Hepatic stellate cell (primary cell): ENCODE measurements around the gene CTCF.
A peak's percentile ranks its signal among the peaks of the same experiment; 100 is the strongest.

Source experiments
- DNase-seq: peaks from one replicate; pipeline ENCODE4 v3.0.0; 2011; ENCODE audit warnings: low spot score

CTCF gene

GRCh38 chr16:67652578-67653127 is 90.3 kb downstream of the CTCF start:
- DNase-seq, result peak; percentile 59

DNA sequence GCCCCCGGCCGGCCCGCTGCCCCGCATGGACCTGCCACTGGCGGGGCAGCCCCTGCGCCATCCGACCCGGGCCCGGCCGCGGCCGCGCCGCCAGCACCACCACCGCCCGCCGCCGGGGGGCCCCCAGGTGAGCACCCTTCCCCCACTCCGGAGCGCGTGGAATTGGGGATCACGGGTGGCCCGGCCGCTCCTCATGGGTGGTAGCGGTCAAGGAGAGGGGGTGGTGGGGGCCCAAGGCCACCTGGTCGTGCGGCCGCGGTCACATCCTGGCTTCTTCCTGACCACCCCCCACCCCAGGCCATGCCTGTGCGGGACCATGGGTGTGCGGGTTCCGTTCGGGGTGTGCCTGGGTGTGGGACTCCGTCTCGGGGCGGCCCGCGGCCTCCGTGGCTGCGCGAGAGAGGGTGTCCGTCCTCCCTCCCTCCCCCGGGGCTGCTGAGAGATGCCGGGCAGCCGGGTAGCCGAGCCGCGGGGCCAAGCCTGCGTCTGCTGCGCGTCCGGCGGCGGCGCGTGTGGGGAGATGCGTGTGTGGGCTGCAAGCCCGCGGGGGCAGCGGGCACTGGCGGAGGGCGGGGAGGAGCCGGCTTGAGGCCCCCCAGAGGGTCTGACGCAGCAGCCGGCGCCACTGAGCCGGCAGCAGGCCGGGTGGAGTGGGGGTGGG is 90.9 kb downstream of the CTCF start:
- DNase-seq, result peak; percentile 66

DNA sequence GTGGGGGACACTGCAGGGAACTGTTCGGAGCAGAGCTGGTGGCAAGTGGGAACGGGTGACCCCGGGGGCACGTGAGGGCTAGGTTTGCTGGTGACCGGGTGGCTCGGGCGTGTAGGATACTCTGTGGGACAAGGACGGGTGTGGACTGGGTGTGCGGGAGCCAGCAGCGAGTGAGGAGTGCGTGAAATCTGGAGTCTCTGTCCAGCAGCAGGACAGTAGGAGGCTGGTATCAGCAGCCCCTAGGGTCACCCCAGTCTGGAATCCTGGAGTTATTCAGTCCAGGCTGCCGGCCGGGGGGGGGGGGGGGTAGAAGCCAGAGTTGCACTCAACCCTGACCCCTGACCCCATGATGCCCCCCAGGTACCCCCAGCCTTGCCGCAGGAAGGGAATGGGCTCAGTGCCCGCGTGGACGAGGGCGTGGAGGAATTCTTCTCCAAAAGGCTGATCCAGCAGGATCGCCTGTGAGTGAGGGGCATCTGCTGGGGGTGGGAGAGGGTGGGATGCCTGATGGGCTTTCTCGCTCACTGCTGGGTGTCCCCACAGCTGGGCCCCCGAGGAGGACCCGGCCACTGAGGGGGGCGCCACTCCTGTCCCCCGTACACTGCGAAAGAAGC is 91.6 kb downstream of the CTCF start:
- peak; percentile 61 for DNase-seq

DNA sequence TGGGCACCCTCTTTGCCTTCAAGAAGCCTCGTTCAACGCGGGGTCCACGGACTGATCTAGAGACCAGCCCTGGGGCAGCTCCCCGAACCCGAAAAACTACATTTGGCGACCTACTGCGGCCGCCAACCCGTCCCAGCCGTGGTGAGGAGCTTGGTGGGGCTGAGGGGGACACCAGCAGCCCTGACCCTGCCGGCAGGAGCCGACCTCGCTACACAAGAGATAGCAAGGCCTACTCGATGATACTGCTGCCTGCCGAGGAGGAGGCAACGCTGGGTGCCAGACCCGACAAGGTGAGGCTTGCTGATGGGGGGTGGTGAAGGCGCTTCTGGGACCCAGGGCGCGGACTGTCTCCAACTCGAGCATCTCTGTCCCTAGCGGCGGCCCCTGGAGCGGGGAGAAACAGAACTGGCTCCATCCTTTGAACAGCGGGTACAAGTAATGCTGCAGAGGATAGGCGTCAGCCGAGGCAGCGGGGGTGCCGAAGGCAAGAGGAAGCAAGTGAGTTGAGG is 92.1 kb downstream of the CTCF start:
- no peak for DNase-seq

DNA sequence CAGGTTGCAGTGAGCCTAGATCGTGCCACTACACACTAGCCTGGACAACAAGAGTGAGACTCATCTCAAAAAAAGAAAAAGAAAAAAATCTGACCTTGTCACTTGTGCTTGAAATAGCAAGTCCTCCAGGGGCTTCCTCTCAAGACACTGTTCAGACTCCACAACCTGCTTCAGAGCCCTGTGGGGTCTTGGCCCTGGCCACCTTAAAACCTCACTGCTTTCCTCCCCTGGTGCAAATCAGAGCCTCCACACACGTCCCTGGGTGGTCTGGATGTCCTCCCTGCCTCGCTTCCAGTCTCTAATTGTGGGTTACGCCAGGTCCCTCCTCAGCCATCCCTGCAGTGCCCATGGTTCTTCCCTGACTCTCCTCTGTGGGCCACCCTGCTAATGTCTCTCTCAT is 93.0 kb downstream of the CTCF start:
- DNase-seq, result no peak

- no peak for DNase-seq
Observed at GRCh38 chr16:67656344-67657016, 94.2 kb downstream of the CTCF start.

- no peak for DNase-seq
Observed at GRCh38 chr16:67657017-67657608, 94.8 kb downstream of the CTCF start.

DNA sequence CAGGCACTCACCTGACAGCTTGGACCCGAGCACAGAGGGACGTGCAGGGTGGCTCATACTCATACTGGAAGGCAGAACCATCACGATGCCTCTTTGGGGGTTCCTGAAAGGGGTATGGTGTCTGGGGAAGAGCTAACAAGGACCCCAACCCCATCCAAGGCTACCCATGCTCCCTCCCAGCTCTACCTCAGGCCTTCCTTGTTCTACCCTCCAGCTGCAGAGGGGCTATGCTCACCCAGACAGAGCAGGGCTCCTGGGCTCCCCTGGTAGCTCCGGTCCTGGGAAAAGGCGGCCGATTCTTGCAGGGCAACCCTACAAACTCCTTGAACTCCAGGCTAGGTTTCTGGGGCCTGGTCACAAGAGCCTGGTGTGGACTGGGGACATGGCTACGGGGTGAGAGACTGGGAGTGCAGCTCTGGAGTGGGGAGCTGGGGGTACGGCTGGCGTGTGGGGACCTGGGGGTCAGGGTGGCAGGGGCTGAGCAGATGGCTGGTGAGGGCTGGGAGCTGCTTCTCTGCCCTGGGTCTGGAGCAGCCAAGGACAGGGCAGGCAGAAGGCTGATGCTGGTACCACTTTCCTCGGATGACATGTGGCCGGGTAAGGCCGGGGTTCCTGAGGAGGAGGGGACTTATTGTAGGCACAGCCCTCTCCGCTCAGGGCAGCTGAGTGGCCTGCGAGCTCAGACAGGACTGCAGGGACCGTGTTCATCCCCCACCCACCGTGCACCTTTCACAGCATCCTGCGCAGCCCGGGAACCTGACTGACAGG is 95.6 kb downstream of the CTCF start:
- no peak for DNase-seq

- DNase-seq, result no peak
Observed at GRCh38 chr16:67658849-67659674, 96.7 kb downstream of the CTCF start.

DNA sequence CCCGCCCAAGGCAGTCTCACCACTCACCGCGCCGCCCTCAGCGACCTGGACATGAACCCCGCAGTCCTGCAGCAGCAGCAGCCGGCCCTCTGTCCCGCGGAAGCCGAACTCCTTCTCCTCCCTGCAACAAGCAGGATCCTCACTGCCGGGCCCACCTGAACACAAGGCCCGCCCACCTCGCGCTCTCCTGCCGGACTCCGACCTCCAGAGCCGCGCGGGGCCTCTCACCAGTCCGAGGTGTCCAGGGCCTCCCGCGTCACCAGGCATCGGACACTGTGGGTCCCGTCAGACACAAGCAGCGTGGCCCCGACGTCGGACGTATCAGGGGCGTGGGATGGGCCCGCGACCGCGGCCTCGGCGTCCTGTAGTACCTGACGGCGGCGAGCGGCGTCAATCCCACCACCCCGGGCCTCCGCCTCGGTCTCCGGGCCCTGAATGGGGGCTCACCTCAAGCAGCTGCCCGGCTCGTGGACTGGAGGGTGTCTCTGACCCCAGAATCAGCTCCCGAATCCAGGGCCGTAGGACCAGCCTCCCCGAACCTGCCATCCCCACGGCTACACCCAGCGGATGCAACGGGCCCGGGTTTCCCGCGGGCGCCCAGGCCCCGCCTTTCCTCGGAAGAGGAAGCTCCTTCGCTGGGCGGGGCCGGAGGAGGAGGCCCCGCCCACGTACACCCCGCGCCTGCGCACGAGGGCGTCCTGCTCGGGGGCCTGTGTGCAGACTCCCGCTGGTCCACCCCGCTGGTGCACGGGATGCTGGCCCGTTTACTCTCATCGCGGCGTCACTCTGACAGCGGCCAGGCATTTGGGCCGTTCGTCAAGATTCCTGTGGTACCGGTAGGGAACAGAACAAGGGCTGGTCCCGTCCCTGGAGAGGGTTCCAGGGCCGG is 97.6 kb downstream of the CTCF start, which contains the start of gene ACD:
ACD (minus strand) TSS at position 586 of the 889 bp plus-strand sequence; CDS start at position 546, 40 bp downstream.
- DNase-seq, result peak; percentile 99

GRCh38 chr16:67660564-67661028 is 98.3 kb downstream of the CTCF start, which contains the start of gene PARD6A:
Gene PARD6A (plus strand): TSS chr16:67660960. CDS start chr16:67661039, 79 bp downstream.
- DNase-seq, result peak; percentile 100

DNA sequence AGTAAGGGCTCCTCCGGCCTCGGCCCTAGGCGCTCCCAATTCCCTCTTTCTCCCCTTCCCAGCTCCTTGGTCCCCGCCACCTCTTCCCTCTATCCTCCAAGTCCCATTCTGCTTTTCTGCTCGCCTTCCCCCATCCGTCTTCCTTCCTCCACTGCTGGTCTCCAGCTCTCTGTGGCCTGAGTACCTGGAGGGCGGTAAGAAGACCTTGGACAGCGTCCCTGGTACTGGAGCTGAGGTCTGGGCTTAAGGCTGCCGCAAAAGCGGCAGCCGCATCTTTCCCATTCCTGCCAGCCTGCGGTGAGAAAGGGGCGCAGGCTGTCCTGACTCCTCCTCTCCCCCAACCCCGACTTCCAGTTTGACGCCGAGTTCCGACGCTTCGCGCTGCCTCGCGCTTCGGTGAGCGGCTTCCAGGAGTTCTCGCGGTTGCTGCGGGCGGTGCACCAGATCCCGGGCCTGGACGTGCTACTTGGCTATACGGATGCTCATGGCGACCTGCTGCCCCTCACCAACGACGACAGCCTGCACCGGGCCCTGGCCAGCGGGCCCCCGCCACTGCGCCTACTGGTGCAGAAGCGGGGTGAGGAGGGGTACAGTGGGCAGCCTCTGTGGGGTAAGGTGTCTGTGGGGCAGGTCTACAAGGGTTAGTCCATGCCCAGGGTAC is 98.9 kb downstream of the CTCF start:
- DNase-seq, result peak; percentile 64

DNA sequence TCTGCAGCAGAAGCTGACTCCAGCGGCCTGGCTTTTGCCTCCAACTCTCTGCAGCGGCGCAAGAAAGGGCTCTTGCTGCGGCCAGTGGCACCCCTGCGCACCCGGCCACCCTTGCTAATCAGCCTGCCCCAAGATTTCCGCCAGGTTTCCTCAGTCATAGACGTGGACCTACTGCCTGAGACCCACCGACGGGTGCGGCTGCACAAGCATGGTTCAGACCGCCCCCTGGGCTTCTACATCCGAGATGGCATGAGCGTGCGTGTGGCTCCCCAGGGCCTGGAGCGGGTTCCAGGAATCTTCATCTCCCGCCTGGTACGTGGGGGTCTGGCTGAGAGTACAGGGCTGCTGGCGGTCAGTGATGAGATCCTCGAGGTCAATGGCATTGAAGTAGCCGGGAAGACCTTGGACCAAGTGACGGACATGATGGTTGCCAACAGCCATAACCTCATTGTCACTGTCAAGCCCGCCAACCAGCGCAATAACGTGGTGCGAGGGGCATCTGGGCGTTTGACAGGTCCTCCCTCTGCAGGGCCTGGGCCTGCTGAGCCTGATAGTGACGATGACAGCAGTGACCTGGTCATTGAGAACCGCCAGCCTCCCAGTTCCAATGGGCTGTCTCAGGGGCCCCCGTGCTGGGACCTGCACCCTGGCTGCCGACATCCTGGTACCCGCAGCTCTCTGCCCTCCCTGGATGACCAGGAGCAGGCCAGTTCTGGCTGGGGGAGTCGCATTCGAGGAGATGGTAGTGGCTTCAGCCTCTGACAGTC is 99.7 kb downstream of the CTCF start:
- no peak for DNase-seq

GRCh38 chr16:67662653-67663010 is 100.3 kb downstream of the CTCF start:
- no peak for DNase-seq

GRCh38 chr16:67663151-67663876 is 101.0 kb downstream of the CTCF start:
- DNase-seq, result no peak

- DNase-seq, result no peak
Observed at GRCh38 chr16:67663877-67664222, 101.5 kb downstream of the CTCF start.

GRCh38 chr16:67664258-67664657 is 101.9 kb downstream of the CTCF start:
- no peak for DNase-seq

- no peak for DNase-seq
Observed at GRCh38 chr16:67664871-67665270, 102.5 kb downstream of the CTCF start.
